ENCODE data around the gene QSER1. TPM values are rescaled to one million over a fixed set of nuclear protein-coding genes. Genes with fewer than 3 reads are reported as not detected.

QSER1 gene
- total RNA-seq, 1 experiment from 2014 or later: 74.0 TPM

- TF ChIP-seq PRDM15 (CRISPR knock-in tag; IDR thresholded peaks at IDR 0.05) (no peak), ESRRA (CRISPR knock-in tag; IDR thresholded peaks at IDR 0.05; ENCODE audit: borderline replicate concordance) (no peak), MYBL2 (CRISPR knock-in tag; IDR thresholded peaks at IDR 0.05) (no peak)
These were observed 124.0 kb downstream of the QSER1 start (continued) for GRCh38 chr11:33016654-33017053.

- ATAC-seq: no peak
- no peak for DNase-seq (ENCODE audit: low spot score)
- TF ChIP-seq ZMAT4 (CRISPR knock-in tag; IDR thresholded peaks at IDR 0.05): no peak
- no peak for TF ChIP-seq CREM (CRISPR knock-in tag; IDR thresholded peaks at IDR 0.05)
- no peak for TF ChIP-seq FOXK1 (CRISPR knock-in tag; IDR thresholded peaks at IDR 0.05)
- TF ChIP-seq TP53 (CRISPR knock-in tag; IDR thresholded peaks at IDR 0.05): no peak
- no peak for TF ChIP-seq TEAD4 (CRISPR knock-in tag; IDR thresholded peaks at IDR 0.05)
- no peak for TF ChIP-seq MAX (CRISPR knock-in tag; IDR thresholded peaks at IDR 0.05)
- no peak for TF ChIP-seq HMGA2 (CRISPR knock-in tag; IDR thresholded peaks at IDR 0.05)
- no peak for TF ChIP-seq STAT6 (CRISPR knock-in tag; conservative IDR thresholded peaks at IDR 0.05; ENCODE audit: low read depth)
- no peak for TF ChIP-seq NFE2L1 (CRISPR knock-in tag; IDR thresholded peaks at IDR 0.05)
- no peak for TF ChIP-seq PRRX2 (CRISPR knock-in tag; IDR thresholded peaks at IDR 0.05)
- TF ChIP-seq FOXP1 (CRISPR knock-in tag; IDR thresholded peaks at IDR 0.05; ENCODE audit: borderline replicate concordance): no peak
- TF ChIP-seq ZNF425 (CRISPR knock-in tag; conservative IDR thresholded peaks at IDR 0.05): no peak
- no peak for TF ChIP-seq NFATC4 (CRISPR knock-in tag; IDR thresholded peaks at IDR 0.05)
- Mint-ChIP-seq H3K4me1 (peaks cover 18% of the 10 kb centered on the region), H3K27me3 (ENCODE audit: low read depth) (peaks cover 38% of the 10 kb centered on the region), H3K4me3 (peak overlapping the region; percentile 71), H3K9me3 (no peaks in the 10 kb centered on the region), H3K27ac (no peak overlapping the region), H3K36me3 (no peaks in the 10 kb centered on the region)
- ChIA-PET CTCF (interaction anchor here (2.1 kb wide), 1 partner anchor 22 kb away, joined by 18 read pairs; the partner anchor contains the start of gene TCP11L1), POLR2A (interaction anchor here (2.1 kb wide), 1 partner anchor 22 kb away, joined by 12 read pairs; the partner anchor contains the start of gene TCP11L1)
These were observed 124.9 kb downstream of the QSER1 start for GRCh38 chr11:33017478-33017877.
